GM19395 (cell line): ENCODE data around the gene EFEMP1.

Experiments
- ATAC-seq: cut with Tn5 transposase; IDR thresholded peaks from one replicate; pipeline ENCODE4 v1.9.1; 2021; ENCODE audit warnings: mild to moderate bottlenecking, moderate library complexity; ENCODE audit not compliant: unreplicated experiment

EFEMP1 gene, protein sequence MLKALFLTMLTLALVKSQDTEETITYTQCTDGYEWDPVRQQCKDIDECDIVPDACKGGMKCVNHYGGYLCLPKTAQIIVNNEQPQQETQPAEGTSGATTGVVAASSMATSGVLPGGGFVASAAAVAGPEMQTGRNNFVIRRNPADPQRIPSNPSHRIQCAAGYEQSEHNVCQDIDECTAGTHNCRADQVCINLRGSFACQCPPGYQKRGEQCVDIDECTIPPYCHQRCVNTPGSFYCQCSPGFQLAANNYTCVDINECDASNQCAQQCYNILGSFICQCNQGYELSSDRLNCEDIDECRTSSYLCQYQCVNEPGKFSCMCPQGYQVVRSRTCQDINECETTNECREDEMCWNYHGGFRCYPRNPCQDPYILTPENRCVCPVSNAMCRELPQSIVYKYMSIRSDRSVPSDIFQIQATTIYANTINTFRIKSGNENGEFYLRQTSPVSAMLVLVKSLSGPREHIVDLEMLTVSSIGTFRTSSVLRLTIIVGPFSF

DNA sequence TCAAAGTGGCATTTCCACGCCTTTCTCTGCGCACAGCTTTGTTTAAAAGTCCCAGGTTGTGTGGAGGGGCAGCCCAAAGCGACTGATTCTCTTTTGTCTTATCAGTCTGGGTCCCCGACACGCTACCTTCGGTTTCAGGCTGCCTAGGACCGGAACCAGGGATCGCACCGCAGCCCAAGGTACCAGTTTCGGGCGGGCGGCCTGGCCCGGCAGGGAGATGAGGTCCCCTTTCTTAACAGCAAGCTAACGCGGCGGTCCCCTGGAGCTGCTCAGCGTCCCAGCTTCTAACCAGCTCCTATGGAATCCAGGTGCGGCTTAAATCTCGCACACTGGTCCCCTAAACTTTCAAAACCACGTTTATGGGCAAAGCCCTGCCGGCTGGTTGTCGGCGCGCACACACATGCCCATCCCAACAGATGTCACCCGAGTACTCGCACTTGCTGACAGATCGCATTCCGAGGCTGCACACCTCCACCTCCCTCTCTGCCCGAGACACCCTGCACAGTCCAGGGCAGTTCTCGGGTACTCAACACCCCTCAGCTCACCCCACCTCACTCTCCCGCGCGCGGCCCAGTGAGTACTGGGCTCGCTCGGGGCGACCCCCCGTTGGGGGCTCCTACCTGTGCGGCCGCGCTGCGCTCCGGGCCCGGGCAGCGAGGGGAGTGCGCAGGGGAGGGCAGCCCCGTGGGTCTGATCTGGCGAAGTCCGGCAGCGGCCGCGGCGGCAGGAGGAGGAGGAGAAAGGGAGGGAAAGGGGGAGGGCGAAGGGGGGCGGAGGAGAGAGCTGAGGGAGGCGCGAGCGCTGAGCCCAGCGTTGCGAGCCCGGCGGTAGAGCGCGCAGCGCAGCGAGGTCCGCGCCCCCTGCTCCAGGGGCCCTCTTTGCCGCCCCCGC, at the start of gene EFEMP1:
EFEMP1 (minus strand) TSS at position 692 of the 891 bp plus-strand sequence. CDS start 1,342 bp downstream, outside the sequence.
- peak; percentile 65 for ATAC-seq

DNA sequence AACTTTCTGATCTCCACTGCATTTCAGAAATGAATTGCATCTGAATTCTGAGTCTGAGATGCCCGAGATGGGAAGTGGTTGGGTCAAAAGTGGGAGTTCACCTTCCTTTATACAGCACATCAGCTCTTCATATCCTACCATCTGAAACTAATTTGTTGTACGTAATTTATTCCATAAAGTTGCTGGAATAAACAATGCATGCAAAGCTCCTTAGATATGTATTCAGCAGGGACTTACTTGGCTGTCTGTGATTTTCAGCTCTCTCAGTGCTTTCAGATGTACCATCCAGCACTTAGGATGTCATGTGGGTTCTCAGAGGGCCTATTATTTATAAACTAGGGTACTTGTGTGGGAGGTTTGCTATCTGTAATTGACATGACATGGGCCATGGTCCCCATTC, 46.9 kb upstream of the EFEMP1 start:
- ATAC-seq, result no peak

DNA sequence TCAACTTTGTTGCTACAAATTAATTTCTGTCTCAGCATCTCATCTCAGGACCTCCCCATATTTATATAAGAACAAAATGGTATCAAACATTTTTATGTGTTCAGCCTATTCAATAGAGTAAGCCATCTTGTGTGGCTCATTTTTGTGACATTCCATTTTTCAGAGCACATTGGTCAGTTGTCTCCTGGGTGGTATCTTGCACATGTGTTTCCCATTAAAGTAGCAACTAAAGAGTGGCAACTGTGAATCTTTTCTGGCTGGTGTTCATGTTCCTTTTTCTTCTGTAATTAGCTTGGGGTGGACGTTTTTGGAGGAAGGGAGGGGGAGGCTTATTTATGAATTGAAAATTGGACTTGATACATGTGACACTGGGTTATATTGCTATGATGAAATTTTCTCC, 45.4 kb upstream of the EFEMP1 start:
- ATAC-seq, result no peak

DNA sequence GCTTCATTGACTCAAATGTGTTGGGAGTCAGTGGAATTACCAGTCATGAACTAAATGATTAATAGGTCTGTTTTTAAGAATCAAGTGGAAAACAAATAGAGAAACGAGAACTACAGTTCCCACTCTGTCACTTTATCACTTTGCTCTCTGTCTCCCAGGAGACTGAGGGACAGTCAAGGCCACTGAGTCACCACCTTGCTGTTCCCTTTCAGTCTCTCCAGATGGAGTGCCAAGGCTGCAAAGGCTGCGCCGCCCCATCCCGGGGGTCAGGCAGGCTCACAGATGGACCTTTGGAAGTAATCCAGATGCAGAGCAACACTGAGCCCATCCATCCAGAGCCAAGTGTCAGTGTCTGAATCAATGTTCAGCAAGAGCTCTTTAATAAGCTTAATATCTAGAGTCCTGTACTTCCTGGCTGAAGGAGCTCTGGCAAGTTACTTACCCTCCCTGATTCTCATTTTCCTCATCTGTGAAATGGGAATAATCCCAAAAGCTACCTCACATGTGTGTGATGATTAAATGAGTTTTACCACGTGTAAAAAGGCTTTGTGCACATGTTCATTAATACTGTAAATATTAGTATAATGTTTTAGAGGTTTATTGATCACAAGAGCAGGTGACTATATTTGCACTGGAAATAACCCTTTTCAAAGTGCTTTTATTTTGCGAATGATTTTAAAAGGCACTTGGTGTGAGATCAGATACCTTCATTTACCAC, 43.0 kb upstream of the EFEMP1 start:
- ATAC-seq, result no peak

DNA sequence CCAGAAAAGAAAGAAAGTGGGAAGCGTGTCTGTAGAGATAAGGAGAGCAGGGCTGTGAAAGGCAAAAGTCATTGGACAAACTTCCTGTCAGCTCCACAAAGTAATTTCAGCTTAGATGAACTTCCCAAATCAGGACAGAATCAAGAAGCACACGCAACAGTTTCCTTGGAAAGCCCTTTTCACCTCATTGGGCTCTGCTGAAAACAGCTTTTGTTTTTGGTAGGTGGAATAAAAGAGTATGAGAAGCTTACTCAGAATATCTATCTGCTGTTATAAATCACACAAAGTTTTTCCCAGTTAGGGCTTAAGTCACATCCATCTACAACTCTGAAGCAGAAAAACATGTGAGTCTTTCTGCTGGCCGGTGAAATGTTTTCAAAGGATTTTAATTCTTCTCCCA, 42.4 kb upstream of the EFEMP1 start:
- ATAC-seq, result no peak

DNA sequence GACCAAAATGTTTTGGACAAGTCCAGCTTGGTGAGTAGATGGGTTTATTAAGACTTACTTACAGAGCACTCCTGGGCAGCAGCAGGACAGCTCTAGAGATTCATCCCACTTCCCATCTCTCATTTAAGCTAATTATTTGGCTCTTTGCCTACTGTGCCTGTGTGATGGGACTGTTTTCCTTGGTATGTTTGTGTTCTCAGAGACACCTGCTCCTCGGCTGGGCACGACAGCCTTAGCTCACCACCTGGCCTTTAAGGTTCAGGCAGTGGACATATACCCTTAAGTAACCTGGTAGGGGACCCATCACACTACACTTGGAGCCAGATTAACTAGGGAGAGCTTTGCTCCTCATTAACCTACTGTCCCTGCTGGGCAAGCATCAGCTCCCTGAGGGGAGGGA, 41.7 kb upstream of the EFEMP1 start:
- no peak for ATAC-seq

DNA sequence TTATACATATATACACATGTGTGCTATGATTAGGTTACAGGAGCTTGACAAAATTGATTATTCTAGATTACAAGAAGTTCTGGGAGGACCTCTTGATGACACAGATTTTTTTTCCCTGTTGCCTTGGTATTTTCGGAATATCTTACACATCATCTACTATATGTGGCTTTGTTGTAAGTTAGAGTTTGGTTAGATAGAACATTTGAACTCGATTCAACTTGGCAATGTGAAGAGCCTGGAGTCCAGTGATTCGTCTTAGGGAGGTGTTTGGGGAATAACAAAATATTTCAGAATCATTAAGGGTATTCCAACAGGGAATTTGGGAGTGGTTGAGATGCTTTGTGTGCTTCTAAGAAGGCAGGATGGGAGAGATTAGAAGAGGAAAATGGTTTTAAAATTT, 39.3 kb upstream of the EFEMP1 start:
- ATAC-seq, result no peak

DNA sequence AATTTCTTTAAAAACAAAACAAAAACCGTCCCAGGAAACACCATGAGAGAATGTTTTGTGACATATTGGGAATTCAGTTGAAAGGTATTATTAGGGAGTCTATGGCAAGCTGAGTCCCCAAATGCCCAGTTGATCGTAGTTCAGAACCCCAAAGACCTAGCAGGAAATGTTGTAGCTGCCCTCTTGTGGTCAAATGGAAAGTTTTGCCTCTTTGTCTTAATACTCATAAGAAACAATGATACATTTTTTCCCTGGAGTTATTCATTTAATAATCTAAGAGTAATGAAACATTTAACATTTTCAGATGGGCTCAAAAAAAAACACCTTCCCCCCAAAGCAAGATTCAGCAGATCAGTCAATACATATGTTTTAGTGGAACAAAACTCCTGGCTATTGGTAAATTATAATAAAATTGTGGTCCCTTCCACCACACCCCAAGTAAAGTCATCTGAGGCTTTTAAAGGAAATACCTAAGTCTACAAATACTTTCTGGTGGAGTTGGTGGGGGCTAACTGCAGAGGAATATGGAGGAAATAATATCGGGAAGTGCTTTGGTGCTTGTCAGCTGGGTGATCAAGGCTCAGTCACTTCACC, 37.8 kb upstream of the EFEMP1 start:
- ATAC-seq, result peak; percentile 50

DNA sequence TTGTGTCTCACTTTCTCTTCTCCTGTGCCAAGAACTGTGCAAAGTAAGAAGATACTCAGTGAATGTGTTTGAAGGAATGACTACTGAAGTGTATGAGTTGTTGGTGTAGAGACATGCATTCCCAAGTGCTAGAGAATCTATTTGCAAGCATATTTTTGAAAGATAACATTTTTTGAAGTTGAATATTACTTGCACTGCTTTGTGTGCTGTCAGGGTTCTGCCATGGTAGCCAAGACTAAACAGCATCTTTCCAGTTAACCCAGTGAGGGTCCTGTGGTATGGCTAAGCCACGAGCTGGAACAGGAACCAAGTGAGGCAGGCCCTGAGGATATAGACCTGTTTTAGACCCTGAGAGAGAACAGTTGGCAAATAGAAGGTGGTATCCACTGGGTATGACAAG, 35.2 kb upstream of the EFEMP1 start:
- ATAC-seq, result no peak

DNA sequence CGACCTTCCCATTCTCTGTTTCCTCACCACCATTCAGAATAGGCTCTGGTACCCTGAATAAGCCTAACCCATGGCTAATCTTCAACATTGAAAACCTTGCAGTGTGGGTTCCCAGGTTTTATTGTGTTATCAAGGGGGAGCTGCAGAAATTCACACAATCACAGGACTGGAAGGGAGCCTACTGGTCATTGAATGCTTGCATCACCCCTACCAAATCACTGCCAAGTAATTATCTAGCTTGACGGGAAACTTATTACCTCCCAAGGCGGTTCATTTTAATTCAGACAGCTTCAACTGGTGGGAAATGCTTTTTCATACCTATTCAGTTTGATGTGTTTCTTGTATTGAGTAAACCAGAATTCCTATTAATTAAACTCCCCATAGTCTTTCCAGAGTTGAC, 33.6 kb upstream of the EFEMP1 start:
- ATAC-seq, result no peak

DNA sequence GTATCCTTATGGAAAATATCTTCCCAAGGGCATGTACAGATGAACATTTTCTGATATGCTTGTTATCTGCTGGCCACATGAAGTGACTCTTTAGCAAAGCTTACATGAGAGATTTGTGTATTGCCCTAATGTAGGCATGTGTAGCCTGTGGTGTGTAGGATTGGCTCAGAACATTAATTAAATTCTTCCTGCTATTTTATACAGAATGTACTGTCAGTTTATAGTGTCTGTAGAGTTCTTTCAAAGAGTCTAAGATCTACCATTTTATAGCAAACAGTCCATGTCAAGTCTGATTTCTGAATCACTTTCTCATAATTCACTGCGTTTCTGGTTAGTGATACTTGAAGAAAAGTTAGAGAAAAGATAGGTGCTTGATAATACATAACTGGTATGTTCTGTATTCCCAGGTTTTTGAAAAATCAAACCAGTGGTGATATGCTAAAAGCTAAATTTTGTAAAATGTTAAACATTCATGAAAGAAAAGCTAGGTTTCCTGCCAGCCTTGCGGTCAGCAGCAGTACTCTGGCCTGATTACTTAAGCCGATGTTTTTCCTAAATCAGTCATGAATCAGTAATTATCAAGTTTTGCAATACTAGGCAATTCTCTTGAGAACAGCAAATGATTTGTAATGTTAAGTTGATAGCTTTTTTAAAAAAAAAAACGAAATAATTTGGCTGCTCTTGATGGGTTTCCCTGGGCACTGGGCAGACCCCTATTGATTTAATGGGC, 30.9 kb upstream of the EFEMP1 start:
- no peak for ATAC-seq

DNA sequence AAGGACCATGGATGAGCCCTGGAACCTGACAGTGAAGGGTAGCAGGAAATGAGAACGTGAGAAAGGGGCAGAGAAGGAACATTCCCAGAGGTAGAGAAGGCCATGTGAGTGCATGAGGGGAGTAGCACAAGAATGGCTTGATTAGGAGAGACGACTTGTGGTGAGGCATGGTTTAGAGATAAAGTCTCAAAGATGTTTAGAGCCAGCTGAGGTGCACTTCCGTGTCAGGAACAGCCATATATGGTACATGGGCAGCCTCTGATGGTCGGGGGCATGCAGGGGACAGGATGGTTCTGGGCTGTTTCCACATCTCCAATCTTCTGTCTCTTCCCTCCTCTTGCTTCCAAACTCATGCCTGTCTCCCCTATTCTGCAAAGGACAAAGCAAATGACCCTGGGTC, 28.8 kb upstream of the EFEMP1 start:
- no peak for ATAC-seq

DNA sequence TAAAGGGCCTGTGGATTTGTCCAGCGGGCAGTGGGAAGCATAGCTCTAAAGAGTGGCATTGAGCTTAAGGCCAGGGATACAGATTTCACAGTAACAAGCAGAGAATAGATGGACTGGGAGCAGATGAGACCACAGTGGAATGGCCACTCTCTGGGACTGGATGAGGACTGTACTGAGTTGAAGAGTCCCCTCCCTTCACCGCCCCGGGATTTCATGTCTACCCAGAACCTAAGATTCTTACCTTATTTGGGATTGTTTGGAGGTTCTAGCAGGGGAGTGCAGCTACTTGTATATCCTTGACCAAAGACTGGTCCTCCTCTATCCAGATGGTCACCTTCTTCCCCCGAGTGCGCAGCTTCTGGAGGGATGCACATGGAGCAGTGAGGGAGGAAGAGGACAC, 28.0 kb upstream of the EFEMP1 start:
- no peak for ATAC-seq

DNA sequence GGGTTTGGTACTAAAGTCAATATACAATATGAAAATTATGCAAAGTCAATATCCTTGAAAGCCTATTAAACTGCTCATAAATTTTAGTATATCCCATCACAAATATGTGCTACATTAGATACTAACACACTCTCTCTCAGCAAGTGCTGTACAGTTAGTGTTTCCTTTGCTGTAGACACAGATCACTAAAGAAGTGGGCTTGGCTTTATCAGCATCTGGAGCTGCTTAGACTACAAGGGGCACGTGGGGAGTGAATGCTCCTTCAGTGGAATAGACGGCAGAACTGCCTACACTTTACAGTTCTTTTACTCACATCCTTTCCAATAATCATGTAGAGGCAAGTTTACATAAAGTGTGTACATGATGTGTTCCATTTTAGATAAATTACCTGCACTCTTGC, 26.0 kb upstream of the EFEMP1 start:
- ATAC-seq, result no peak

DNA sequence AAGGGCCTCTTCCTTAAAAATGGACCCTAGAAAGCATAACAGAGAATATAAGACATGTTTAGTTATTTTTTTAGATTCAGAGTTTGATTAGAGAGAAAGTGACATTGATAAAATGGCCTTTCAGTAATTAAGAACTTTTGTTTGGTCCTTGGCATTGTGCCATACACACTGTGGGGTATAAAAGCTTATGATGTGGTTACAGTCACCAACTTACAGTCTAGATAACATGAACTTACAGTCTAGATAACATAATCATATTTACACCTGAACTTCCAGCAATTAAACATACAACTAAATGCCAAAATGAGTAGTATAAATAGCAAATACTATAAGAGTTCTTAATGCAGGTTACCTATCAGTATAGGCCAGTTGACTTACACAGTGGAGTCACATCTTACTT, 25.6 kb upstream of the EFEMP1 start:
- ATAC-seq, result no peak

DNA sequence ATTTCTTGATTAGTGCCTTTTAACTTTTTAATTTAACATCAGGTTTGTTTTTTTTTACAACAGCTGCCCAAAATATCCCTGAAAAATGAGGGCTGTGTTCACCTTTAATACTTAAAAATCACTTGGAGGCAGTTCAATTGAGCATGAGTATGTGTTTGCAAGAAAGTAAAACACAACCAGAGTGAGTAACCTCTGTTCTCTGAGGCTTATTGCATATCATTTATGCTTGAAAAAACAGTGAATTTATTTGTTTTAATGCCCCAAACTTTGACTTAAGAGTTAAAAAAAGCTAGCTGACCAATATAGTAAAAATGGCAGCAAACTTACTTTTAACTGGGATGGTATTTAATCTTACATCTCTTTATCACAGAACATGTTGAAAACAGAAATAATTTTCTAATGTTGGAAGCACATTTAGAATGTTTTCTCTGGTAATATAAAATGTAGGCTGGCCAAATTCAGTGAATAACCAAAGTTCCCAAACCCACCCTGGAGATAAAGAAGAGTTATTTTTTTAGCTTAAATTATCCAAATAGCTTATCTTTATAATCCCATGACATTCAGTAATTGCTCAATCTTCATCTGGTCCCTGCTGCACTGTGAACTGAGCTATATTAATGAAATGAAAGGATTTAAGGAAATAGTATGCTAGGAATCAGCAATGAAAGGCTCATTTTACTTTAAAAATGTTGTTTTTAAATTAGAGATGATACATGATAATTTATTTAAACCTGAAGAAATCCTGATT, 24.8 kb upstream of the EFEMP1 start:
- ATAC-seq, result no peak

DNA sequence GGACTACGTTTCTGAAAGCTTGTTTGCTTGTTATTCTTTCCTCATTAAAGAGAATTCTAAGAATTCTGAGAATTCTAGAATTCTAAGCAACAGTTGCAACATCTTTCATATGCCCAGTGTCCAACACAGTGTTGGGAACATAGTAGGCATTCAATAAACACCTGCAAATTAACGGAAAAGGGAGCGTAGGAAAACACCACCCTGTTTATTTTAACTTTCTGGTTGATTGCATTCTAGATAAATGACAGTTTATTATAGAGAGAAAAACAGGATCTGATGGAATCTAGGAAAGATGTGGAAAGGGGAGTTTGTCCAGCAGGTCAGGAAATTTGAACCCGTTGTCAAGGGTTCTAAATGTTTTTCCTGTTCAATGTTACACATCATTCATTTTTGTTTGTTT, 24.2 kb upstream of the EFEMP1 start:
- ATAC-seq, result no peak

DNA sequence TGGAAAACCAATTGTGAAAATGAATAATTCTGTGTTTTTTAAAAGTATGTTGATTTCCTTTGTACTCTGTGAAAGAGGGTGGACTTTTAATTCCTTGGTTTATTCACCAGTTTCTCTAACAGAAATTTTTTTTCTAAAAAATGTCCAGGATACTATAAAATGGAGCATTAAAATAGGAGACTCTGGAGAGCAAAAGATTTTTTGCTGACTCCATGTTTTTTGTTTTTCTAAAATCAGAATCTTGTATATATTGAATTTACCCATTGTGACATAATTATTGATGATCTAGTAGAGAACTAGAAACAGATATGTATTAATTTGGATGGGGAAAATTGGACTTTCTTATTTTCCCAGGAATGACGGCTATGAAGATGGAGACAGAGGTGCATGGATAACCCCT, 23.2 kb upstream of the EFEMP1 start:
- no peak for ATAC-seq

DNA sequence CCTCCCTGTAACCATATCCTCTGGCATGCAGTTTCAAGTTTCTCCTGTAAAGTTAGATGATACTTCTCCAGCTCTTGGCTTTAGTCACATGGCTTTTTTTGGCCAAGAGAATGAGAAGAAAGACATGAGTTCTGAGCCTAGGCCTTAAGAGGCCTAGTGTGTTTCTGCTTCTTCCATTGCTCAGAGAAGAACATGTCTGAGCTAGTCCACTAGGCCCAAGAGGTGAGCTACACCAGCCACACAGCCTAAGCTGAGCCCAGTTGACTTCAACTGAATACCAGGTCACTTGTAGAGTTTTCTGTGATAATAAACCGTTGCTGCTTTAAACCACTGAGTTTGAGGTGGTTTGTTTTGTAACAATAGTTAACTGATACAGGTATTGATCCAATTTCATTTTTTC, 19.9 kb upstream of the EFEMP1 start:
- no peak for ATAC-seq

DNA sequence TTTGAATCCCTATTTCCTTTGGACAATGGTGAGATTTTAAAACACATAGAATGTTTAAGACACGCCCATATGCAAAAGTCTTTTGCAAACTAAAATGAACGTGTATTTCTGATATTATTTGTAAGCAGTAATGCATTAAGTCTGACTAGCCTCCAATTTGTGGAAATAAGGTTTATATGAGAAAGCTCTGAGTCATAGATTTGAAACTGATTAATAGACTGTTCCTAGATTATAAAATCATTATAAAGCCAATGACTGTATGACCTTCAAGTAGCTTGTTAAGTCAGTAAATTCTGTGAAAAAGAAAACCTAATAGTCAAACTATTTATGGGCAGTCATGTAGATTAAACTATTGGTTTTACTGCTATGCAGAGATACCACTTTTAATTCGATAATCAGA, 12.8 kb upstream of the EFEMP1 start:
- no peak for ATAC-seq
